Activated CD4-positive, CD25-positive, alpha-beta regulatory T cell treated with anti-CD3 and anti-CD28 coated beads, Interleukin-2, amount 50 U/mL, for 24 hours (primary cell): Measurements from ENCODE around the gene MYOM1.

ENCODE experiments used
- ATAC-seq, 2 donors: fragments of 150-1000 bp; cut with Tn5 transposase; one replicate each; pipeline ENCODE4 v1.10.0; 2021; ENCODE audit warnings: mild to moderate bottlenecking in 1 of 2, moderate library complexity in 1 of 2

MYOM1 gene

DNA sequence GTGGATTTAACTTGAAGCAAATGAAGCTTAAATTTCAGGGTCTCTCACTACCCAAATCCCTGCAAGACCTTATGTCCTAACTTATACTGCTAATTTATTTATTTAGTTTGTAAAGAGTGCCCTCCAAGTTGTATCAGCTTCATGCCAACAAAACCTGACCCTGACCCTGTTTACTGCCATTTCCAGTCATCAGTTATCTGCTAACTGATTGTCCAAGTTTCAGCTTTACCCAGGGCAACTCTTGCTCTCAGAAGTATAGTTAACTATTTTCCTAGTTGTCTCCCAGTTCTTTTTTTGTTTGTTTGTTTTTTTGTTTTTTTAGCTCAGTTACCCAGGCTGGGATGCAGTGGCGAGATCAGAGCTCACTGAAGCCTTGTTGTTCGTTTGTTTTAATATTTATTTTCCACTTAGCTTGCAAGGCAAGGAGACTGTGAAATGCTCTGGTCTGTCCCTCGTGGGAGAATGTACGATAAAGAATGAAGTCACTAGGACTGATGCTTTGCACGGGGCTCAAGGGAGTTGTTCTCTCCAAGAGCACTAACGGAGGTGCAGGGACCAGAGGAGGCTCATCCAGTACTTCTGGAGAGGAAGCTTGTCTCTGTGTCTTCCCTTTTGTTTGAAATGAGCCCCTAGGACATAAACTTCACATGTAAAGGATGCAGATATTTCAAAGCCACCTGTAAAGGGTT, 35.3 kb downstream of the MYOM1 start:
- ATAC-seq = no peak

DNA sequence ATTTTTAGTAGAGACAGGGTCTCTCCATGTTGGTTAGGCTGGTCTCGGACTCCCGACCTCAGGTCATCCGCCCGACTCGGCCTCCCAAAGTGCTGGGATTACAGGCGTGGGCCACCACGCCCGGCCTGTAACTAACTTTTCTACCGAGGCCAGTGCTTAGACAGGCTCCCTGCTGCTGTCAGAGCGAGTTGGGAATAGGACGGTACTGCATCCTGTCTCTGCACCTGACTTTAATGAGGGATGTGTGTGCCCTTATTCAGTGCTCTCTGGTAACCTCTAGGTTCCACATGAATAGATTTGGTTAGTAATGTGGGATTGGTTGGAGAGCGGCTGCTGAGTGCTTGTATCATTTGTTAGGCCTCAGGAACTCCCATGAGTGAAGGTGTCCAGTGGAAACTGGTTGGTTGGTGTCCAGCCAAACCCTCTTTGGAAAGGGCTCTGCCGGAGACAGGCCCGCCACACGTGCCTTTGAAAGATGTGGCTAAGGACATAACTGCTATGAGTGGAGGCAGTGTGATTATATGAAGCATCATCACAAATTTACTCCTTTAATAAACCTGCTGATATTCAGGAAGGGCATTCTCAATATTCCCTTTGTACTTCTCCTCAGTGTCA, 36.6 kb downstream of the MYOM1 start:
- ATAC-seq = no peak

DNA sequence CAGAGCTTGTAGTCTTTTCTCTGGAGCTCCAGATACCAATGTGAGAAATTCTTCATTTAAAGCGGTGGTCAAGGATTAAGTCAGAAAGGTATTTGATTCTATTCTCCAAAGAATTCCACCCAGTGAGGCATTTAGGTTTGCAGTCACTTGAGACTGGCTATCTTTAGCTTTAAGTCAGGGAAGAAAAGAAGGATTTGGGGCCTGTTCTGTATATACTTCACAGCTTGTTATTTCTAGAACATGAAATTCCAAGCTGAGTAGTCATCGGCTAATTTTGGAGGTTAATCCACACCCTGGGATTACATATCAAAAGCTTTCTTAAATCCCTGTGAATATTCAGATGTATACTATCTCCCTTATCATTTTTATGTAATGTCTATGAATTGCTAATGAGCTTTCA, 39.4 kb downstream of the MYOM1 start:
- ATAC-seq = no peak

DNA sequence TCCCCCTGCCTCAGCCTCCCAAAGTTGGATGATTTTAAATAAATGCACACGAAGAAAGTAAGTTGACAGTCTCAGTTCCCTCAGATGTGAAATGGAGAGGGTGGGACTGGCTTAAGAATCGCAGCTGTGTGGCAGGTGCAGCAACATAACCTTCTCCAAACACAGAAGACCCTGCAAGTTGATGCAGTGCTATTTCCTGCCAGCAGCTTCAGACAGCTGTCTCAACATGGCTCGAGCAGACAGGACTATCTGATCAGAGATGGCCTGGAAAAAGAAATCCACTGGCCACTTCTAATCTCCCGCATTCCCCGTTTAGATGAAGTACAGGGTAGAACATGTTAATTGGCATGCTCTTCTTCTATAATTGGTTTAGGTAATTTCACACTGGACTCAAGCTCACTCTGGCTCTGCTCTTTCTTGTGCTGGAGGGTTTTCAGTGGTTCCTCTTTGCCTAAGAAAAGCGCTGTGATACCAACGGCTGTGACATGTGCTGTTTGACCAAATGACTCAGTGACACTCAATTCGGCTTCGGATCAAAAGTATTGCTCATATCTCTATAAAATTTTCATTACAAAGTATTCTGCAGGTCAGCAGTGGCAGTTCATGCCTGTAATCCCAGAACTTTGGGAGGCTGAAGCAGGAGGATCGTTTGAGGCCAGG, 40.2 kb downstream of the MYOM1 start:
- ATAC-seq = no peak

DNA sequence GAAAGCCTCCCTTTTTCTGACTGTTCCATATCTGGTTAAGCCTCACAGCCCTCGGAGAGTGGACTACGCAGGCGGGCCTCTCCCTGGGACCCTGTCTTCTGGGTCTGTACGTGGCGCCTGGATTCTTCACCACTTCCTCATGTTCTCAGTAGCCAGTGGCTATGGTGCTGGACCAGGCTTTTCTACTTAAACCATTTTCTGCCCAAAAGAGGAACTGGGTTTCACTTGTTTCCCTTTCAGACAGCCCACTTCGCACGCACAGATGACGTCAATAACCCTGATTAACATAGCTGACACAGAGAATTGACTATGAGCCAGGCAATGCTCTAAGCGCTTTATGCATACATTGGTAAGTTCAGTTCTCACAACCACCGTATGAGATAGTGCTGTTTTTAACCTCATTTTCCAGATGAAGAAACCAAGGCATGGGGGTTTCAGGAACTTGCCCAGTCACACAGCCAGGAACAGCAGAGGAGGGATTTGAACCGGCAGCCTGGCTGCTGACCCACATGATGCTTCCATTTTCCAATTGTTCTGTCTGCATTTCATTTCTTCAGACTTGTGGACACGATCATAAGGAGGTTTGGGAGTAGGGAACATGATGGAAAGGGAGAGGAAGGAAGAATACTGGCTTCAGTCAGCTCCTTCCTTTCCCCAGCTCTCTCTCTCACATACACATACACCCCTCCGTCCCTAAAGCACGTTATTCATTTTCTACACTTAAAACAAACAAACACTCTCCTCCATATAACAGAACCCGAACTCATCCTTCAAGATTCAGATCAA, 41.7 kb downstream of the MYOM1 start:
- ATAC-seq = peak; percentile 65 to 75

DNA sequence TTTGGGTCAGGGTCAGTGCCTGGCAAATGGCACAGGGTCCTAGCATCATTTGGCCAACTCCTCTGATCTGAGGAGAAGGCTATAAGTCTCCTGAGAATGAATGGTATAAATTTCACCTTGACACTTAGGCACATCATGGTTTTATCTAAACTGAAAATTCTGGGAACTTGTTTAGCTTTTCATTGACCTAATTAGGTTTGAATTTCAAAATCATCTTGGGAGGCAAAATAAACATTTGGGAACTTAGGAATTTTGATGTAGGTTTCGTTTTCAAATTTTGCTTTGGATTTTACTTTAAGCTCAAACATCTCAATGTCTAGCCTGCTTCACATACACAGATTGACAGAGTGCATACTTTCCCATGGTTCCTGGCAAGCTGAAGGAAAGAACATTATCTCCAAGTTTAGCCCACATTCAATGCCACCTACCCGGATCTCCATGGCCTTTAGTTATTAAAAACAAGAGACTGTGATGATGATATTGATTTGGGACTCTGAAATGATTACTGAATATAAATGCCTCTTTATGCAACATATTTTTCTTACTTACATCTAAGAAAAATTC, 44.5 kb downstream of the MYOM1 start:
- no peak for ATAC-seq

DNA sequence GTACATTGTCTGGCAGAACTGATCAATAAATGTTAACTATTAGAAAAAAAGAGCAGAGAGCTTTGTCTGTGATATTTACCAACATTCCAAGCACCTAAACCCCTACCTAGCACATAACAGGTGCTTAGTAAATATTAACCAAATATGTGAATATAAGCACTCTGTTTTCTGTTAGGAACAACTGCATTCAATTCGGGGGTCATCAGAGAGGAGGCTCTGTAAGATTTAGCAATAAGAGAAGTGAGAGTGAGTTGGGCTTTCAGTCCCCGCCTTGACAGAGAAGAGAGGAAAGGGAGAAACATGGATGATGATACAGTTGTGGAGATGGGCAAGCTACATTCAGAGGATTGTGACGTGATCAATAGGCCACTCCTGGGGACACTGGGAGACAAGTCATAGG, 47.7 kb downstream of the MYOM1 start:
- no peak for ATAC-seq

DNA sequence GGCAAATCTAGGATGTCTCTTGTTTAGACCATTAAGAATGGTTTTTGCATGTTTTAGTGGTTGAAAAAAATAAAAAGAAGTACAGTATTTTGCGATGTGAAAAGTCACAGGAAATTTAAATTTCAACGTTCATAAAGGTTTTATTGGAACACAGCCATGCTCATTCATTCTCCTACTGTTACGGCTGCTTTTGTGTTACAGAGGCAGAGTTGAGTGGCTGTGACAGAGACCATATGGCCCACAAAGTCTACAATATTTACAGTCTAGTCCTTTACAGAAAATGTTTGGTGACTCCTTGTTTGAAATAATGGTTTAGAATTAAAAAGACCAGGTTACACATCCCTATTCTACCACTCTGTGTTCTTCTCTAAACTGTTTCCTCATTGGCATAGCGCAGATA, 48.1 kb downstream of the MYOM1 start:
- no peak for ATAC-seq

DNA sequence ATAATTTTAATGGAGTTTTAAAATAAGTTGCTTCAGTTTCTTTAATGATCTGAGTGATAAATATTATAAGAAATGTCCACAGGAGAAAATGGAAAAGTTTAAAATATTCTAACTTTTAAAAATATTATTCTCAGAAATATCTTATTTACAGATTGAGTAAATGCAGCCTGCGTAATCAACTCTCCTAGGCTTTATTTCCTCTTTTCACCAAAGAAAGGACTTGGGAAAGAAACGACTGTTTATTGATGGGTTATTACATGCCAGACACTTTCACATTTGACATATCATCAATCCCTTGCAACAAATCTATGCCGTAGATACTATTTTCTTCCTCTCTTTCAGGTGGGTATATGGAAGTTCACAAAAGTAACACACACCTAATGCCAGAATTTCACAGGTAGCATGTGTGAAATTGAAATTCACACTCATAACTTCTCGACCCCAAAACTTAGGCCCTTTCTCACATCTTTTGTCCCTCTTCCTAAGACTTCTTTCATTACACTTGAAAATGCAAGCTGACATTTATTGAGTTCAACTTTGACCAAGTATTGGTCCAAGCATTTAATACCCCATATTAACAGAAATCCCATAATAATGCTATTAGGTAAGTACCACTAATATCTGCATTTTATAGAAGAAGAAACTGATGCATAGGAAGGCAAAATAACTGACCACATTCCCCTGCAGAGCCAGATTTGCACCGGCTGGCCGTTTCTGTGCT, 49.2 kb downstream of the MYOM1 start:
- ATAC-seq = no peak

DNA sequence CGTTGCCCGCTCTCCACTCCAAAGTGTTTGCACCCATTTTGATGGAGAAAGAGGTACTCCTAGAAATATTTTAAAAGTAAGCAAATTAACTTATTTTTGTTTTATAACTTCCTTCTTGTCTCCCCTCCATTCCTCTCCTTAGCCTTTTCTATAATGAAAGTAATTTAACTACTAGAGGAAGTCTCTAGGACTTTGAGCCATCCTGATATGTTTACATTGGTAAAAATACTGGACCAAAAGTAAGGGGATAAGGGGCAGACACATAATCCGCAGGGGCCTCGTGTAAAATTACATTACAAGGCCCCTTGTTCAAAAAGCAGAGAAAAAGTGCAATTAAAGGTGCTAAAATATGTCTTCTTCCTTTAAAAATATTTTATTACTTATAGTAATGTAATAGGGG, 55.4 kb downstream of the MYOM1 start:
- ATAC-seq = no peak

DNA sequence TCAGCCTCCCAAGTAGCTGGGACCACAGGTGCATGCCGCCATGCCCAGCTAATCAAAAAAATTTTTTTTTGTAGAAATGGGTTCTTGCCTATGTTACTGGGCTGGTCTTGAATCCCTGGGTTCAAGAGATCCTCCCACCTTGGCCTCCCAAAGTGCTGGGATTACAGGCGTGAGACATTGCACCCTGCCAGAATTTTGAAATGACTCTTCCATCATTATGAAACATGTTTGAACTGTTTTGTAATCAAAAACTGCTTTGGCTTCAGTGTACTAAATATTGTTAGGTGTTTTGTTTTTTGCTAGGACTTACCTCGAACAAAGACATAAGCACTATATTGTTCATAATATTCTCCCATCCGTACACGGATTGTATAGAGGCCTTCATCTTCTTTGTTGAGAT, 55.8 kb downstream of the MYOM1 start:
- ATAC-seq = no peak

DNA sequence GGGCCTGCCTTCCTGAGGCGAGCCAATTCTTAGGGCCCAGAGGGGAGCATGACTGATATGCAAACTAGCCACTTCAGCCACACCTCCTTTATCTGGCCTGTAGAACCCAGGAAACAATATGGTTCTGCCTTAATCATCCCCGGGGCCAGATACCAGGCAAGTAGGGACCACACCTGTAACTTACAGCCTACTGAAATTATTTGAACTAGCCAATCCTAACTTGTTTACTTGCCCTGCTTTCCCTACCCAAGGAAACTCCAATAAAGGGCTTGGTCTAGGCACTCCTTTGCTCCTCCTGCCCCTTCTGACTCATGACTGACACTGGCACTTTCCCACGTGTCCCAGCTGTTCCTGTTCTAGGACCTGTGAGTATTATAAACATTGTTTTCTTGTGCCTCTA, 57.6 kb downstream of the MYOM1 start:
- ATAC-seq = no peak

DNA sequence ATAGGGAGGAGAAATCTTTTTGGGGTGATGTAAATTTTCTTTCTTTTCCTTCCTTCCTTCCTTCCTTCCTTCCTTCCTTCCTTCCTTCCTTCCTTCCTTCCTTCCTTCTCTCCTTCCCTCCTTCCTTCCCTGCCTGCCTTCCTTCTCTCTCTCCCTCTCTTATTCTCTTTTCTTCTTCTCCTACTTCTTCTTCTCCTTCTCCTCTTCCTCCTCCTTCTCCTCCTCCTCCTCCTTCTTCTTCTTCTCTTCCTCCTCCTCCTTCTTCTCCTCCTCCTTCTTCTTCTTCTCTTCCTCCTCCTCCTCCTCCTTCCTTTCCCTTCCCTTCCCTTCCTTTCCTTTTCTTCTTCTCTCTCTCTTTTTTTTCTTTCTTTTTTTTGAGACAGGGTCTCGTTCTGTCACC, 59.9 kb downstream of the MYOM1 start:
- no peak for ATAC-seq

DNA sequence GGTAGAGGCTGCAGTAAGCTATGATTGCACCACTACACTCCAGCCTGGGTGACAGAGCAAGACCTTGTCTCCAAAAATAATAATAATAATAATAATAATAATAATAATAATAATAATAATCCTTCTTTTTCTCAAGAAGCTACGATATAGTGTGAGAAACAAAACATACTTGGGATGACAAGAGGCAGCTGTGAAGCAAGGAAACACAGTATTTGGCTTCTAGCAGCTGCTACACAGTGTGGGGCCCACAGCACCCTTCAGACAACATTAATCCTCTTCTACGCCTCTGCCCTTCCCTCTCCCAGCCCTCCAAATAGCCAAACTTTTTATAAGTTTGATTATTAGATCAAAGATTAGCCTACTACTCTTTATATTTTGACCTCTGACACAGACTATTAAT, 62.2 kb downstream of the MYOM1 start:
- ATAC-seq = no peak

DNA sequence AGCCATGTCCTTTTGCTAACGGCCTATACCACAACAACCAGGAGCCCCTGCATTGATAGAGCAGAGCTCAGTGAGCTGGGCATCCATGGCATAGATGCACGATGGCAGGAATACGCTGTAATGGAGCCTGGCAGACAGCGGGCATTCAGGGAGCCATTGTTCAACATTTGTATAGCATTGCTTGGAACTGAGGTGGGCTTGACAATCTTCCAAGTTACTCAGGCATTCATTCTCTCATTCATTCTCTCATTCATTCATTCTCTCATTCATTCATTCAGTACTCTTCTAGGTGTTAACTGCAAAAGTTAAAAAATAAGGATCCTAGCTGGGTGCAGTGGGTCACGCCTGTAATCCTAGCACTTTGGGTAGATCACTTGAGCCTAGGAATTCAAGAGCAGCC, 62.7 kb downstream of the MYOM1 start:
- no peak for ATAC-seq

DNA sequence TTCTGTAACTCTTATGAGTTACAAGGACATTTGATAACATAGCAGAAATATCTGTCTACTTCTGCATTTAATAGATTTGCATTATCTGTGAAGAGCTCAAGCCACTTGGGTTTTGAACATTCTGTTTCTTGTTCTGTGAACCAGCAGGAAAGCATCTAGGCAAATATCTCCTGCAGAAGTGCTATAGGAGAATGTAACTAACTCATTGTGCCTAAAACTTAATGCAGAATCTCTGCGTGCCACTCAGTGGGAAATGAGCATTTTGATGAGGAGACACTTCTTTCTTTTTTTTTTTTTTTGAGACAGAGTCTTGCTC, 63.5 kb downstream of the MYOM1 start:
- no peak for ATAC-seq

DNA sequence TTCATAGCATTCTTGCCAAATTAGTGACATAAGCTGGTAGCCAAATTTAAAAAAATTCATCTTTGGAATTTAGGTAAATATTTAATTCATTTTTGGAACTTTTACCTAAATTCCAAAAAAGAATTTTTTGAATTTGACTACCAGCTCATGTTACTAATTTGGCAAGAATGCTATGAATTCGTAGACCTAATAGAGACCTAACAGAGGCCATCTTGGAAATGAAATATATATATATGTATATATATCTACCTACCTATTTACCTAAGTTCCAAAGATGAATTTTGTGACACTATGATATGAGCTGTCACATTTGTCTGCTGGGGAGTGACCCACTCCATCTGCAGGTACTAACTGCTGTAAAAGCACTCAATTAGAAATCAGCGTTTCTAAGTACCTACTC, 65.6 kb downstream of the MYOM1 start:
- ATAC-seq = no peak

DNA sequence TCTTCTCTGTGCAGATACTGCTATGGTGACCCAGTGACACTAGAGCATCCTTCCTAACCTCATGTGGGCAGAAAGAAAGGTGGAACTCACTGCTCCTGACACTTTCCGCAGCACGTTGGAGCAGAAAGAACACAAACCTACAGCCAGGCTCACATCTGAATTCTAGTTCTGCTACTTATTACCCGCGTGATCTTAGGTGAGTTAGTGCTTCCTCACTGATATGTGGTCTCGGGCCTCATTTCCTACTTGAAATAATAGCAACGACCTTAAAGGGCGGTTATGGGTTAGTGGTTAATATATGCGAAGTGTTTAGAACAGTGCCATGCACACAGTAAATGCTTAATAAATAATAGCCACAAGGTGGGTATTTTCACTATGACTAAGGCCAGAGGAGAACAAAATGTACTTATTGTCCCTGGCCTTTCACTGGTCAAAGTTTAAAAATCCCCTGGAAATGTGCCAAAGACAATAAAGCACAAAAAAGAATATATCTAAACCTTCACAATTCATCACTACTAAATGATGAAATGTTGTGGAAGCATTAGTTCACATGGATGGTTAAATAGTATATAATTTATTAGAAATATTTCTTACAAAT, 66.6 kb downstream of the MYOM1 start:
- no peak for ATAC-seq

DNA sequence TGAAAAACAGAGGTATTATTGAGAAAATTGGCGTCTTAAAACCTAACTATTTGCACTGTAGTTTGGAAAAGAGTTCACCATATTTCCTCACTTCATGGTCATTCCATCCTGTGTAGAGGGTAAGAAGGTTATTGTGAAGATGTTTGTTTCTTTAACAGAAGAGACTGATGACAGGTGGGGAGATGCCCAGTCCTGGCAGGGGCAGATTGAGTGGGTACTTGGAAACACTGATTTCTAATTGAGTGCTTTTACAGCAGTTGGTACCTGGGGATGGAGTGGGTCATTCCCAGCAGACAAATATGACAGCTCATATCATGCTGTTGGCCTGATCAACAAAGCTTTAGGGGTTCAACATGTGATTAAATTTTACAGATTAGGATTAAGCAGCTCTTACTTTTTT, 67.5 kb downstream of the MYOM1 start:
- no peak for ATAC-seq

DNA sequence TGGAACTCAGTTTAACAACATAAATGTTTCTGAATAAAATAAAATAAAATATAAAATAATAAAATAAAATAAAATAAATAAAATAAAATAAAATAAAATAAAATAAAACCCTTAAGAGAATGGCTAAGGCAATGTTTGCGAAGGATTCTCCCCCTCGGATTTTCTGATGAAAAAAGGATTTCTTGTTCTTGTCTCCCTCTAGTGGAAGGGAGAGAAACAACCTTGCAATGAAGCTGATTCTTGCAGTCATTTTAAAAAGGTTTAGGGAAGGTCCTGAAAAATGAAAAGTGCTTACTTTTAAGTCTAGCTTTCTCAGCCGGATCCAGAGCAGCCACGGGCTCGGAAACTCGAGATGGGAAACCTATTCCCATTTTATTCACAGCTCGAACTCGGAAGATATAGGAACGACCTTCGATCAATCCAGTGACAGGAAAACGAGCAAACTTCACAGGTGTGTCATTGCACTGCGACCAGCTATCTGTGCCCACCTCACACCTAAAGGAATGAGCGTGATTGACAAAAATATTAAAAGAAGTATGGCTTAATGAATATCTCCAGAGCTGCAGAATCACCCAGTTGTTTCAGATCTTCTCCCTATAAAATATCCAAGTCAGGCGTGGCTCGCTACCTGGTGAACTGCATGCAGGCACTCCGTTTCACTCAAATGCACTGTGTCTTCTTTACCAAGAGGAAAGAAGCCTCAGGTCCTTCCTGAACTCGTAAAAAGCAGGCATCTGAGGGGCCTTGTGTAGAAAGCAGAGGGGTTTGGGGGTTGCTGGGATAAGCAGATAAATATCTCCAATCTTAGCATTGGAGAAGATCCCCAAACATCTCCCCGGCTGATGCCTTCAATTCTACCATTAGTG, 68.1 kb downstream of the MYOM1 start:
- no peak for ATAC-seq

DNA sequence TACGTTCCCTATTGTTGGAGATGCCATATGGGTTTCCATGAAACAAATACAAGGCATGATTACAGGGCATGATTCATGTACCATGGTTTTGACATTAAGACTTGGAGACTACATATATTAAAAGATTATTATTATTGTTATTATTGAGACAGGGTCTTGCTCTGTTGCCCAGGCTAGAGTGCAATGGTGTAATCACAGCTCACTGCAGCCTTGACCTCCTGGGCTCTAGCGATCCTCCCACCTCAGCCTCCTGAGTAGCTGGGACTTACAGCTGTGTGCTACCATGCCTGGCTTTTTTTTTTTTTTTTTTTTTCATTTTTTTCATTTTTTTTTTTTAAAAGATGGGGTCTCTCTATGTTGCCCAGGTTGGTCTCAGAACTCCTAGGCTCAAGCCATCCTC, 69.1 kb downstream of the MYOM1 start:
- ATAC-seq = no peak
